ENCODE results near the gene PELO.
A peak's percentile ranks its signal among the peaks of the same experiment; 100 is the strongest.

Gene PELO

DNA sequence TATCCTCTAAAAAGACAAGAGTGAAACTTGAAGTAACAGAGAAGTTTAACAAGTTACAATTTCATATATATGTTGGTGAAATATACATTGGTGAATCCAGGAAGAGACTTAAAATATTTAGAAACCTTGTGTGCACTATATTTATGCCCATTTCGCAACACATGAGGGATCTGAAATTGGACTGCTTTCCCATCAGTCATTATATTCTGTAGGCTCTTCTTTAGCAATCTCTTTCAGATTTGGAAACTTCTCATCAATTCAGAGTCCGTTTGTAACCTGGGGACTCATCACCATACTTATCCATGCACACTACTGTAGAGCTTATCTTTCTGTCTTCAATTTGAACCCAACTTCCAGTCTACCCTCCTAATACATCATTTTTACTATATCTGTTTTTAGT, 2.1 kb downstream of the PELO start:
- no peak for TF ChIP-seq EZH2 (IDR thresholded peaks at IDR 0.05; ENCODE audit: borderline replicate concordance, low read depth, low read length, severe bottlenecking)
- TF ChIP-seq, protein P1, sequence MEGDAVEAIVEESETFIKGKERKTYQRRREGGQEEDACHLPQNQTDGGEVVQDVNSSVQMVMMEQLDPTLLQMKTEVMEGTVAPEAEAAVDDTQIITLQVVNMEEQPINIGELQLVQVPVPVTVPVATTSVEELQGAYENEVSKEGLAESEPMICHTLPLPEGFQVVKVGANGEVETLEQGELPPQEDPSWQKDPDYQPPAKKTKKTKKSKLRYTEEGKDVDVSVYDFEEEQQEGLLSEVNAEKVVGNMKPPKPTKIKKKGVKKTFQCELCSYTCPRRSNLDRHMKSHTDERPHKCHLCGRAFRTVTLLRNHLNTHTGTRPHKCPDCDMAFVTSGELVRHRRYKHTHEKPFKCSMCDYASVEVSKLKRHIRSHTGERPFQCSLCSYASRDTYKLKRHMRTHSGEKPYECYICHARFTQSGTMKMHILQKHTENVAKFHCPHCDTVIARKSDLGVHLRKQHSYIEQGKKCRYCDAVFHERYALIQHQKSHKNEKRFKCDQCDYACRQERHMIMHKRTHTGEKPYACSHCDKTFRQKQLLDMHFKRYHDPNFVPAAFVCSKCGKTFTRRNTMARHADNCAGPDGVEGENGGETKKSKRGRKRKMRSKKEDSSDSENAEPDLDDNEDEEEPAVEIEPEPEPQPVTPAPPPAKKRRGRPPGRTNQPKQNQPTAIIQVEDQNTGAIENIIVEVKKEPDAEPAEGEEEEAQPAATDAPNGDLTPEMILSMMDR (IDR thresholded peaks at IDR 0.05; ENCODE audit: borderline replicate concordance, extremely low read depth, low read length, poor library complexity, severe bottlenecking), result no peak
- H3K4me3 ChIP-seq (ENCODE audit: low read depth in 1 of 2, low read length in 2 of 2), result peak overlapping the region in 1 of 2 experiments; percentile 64; a peak in 3 of 4 replicates
- H3K36me3 ChIP-seq (ENCODE audit: insufficient read depth, low read length), result 0 out of 2 replicates have a peak, but pooled peaks cover 5% of the 10 kb centered on the region
- ATAC-seq (ENCODE audit: insufficient read depth, low read depth) (no peak), DNase-seq (no peak)
- peaks cover 72% of the 10 kb centered on the region for H3K79me2 ChIP-seq (ENCODE audit: insufficient read depth, low read length)
- H3K27me3 ChIP-seq (ENCODE audit: insufficient read depth, low read length, poor library complexity), result no peaks in the 10 kb centered on the region
- no peaks in the 10 kb centered on the region for H4K20me1 ChIP-seq (ENCODE audit: insufficient read depth, low read length)
- H3K4me2 ChIP-seq (ENCODE audit: insufficient read depth, low read length), result peak overlapping the region; percentile 70
- H2AFZ ChIP-seq (ENCODE audit: low read depth, low read length), result no peak overlapping the region
- H3K4me1 ChIP-seq (ENCODE audit: insufficient read depth, low read length), result peaks cover 73% of the 10 kb centered on the region
- H3K9ac ChIP-seq (ENCODE audit: low read depth, low read length), result peak overlapping the region; percentile 63
- no peaks in the 10 kb centered on the region for H3K9me3 ChIP-seq (ENCODE audit: insufficient read depth, low read length, severe bottlenecking)
- H3K27ac ChIP-seq (ENCODE audit: low read length), result peak overlapping the region; percentile 74; the same call in 1 of the 2 replicates

DNA sequence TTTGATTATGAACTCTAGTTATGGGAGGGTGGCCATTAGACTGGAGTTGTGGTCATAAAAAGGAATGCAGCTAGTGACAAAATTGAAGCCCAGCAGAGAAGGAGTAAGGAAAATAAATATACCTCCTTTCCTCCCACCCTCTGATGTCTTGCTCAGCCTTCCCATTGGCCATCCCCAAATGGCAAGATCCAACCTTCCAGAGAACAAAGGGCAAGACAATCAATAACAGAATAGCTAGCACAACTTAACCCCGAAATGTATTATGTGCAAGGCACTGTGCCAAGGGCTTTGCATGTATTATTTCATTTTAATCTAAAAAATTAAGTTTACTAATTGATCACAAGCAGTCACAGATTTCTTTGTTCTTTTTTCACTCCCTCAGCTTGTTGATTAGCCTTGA, 3.6 kb downstream of the PELO start:
- H3K4me1 ChIP-seq (ENCODE audit: insufficient read depth, low read length), result peaks cover 74% of the 10 kb centered on the region

DNA sequence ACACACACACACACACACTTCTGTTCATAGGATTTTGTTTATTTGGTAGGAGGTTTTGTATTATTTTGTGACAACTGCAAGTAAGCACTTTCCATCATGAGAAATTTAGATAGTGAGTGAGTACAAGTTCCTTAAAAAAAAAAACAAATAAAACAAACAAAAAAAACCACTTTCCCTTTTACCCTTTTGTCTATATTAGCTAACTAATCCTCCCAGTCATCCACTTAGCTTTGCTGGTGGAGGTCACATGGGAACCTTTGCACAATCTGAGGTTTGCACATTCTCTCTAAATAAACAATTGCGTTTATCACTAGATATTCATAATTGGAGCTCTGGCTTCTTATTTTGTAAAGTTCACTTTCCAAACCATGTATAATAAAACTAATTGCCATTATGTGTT, 6.8 kb downstream of the PELO start:
- no peak overlapping the region for H2AFZ ChIP-seq (ENCODE audit: low read depth, low read length)
- TF ChIP-seq, protein P1 (IDR thresholded peaks at IDR 0.05; ENCODE audit: borderline replicate concordance, extremely low read depth, low read length, poor library complexity, severe bottlenecking), result no peak
- TF ChIP-seq EZH2 (IDR thresholded peaks at IDR 0.05; ENCODE audit: borderline replicate concordance, low read depth, low read length, severe bottlenecking), result no peak
- no peak for DNase-seq
- no peaks in the 10 kb centered on the region for H3K9me3 ChIP-seq (ENCODE audit: insufficient read depth, low read length, severe bottlenecking)
- H3K27ac ChIP-seq (ENCODE audit: low read length), result no peak overlapping the region
- ATAC-seq (ENCODE audit: insufficient read depth, low read depth), result no peak
- H3K4me1 ChIP-seq (ENCODE audit: insufficient read depth, low read length), result peaks cover 80% of the 10 kb centered on the region
- no peak overlapping the region for H3K4me3 ChIP-seq (ENCODE audit: low read depth in 1 of 2, low read length in 2 of 2)
- peaks cover 99% of the 10 kb centered on the region for H3K79me2 ChIP-seq (ENCODE audit: insufficient read depth, low read length)
- H3K9ac ChIP-seq (ENCODE audit: low read depth, low read length), result no peak overlapping the region
- peak overlapping the region; percentile 29; the same call in 1 of the 2 replicates for H3K4me2 ChIP-seq (ENCODE audit: insufficient read depth, low read length)
- H3K27me3 ChIP-seq (ENCODE audit: insufficient read depth, low read length, poor library complexity), result no peaks in the 10 kb centered on the region
- H4K20me1 ChIP-seq (ENCODE audit: insufficient read depth, low read length), result no peaks in the 10 kb centered on the region
- H3K36me3 ChIP-seq (ENCODE audit: insufficient read depth, low read length), result peaks cover 7% of the 10 kb centered on the region; the same call in 1 of the 2 replicates

More for the DNA sequence above, 3.6 kb downstream of the PELO start:
- Histone ChIP-seq H3K9me3 (ENCODE audit: insufficient read depth, low read length, severe bottlenecking) (no peaks in the 10 kb centered on the region), H3K4me2 (ENCODE audit: insufficient read depth, low read length) (peak overlapping the region; percentile 70), H3K4me3 (ENCODE audit: low read depth in 1 of 2, low read length in 2 of 2) (peak overlapping the region in 1 of 2 experiments; percentile 64; a peak in 2 of 4 replicates), H3K36me3 (ENCODE audit: insufficient read depth, low read length) (0 out of 2 replicates have a peak, but pooled peaks cover 5% of the 10 kb centered on the region), H3K79me2 (ENCODE audit: insufficient read depth, low read length) (peaks cover 87% of the 10 kb centered on the region), H3K27ac (ENCODE audit: low read length) (peak overlapping the region; percentile 45), H3K27me3 (ENCODE audit: insufficient read depth, low read length, poor library complexity) (no peaks in the 10 kb centered on the region), H2AFZ (ENCODE audit: low read depth, low read length) (no peak overlapping the region), H4K20me1 (ENCODE audit: insufficient read depth, low read length) (no peaks in the 10 kb centered on the region), H3K9ac (ENCODE audit: low read depth, low read length) (no peak overlapping the region)
- DNase-seq (no peak), ATAC-seq (ENCODE audit: insufficient read depth, low read depth) (no peak)
- TF ChIP-seq, protein P1 (IDR thresholded peaks at IDR 0.05; ENCODE audit: borderline replicate concordance, extremely low read depth, low read length, poor library complexity, severe bottlenecking), result no peak
- no peak for TF ChIP-seq EZH2 (IDR thresholded peaks at IDR 0.05; ENCODE audit: borderline replicate concordance, low read depth, low read length, severe bottlenecking)
